HG02884 (cell line): ENCODE data around the gene ATP8B4.
A peak's percentile ranks its signal among the peaks of the same experiment; 100 is the strongest.

ENCODE experiments used
- ATAC-seq: cut with Tn5 transposase; IDR thresholded peaks from one replicate; pipeline ENCODE4 v1.9.1; 2021; ENCODE audit warnings: mild to moderate bottlenecking, moderate library complexity; ENCODE audit not compliant: unreplicated experiment

The ATP8B4 gene

GRCh38 chr15:50067254-50067653 lies 51.8 kb downstream of the ATP8B4 start:
- ATAC-seq: no peak

- no peak for ATAC-seq
These were observed 52.4 kb downstream of the ATP8B4 start for GRCh38 chr15:50066666-50067065.

GRCh38 chr15:50066202-50066601 lies 52.8 kb downstream of the ATP8B4 start:
- ATAC-seq: no peak

- no peak for ATAC-seq
These were observed 53.8 kb downstream of the ATP8B4 start for GRCh38 chr15:50065279-50065678.

GRCh38 chr15:50064673-50065072 lies 54.4 kb downstream of the ATP8B4 start:
- no peak for ATAC-seq

- no peak for ATAC-seq
These were observed 55.8 kb downstream of the ATP8B4 start for GRCh38 chr15:50063226-50063625.

- no peak for ATAC-seq
These were observed 57.5 kb downstream of the ATP8B4 start for GRCh38 chr15:50061503-50061902.

GRCh38 chr15:50059883-50060282 lies 59.1 kb downstream of the ATP8B4 start:
- no peak for ATAC-seq

GRCh38 chr15:50059203-50059772 lies 59.7 kb downstream of the ATP8B4 start:
- ATAC-seq: no peak

- ATAC-seq: no peak
These were observed 61.0 kb downstream of the ATP8B4 start for GRCh38 chr15:50057905-50058639.

GRCh38 chr15:50057196-50057595 lies 61.8 kb downstream of the ATP8B4 start:
- ATAC-seq: no peak

- no peak for ATAC-seq
These were observed 63.3 kb downstream of the ATP8B4 start for GRCh38 chr15:50055750-50056157.

GRCh38 chr15:50055332-50055731 lies 63.7 kb downstream of the ATP8B4 start:
- ATAC-seq: no peak

- ATAC-seq: no peak
These were observed 65.8 kb downstream of the ATP8B4 start for GRCh38 chr15:50053055-50053856.

GRCh38 chr15:50051811-50052419 lies 67.1 kb downstream of the ATP8B4 start:
- ATAC-seq: no peak

GRCh38 chr15:50050986-50051743 lies 67.9 kb downstream of the ATP8B4 start:
- no peak for ATAC-seq

- no peak for ATAC-seq
These were observed 69.2 kb downstream of the ATP8B4 start for GRCh38 chr15:50049871-50050270.

GRCh38 chr15:50046867-50047266 lies 72.2 kb downstream of the ATP8B4 start:
- ATAC-seq: peak; percentile 69

- ATAC-seq: no peak
These were observed 72.9 kb downstream of the ATP8B4 start for GRCh38 chr15:50046159-50046558.

- no peak for ATAC-seq
These were observed 74.1 kb downstream of the ATP8B4 start for GRCh38 chr15:50044904-50045303.

GRCh38 chr15:50044406-50044805 lies 74.6 kb downstream of the ATP8B4 start:
- ATAC-seq: no peak
